ENCODE results near the gene PDE8A.

The PDE8A gene

GRCh38 chr15:85064710-85065109, 83.1 kb downstream of the PDE8A start:
- Histone ChIP-seq H3K4me3 (ENCODE audit: low read depth in 1 of 2, low read length in 2 of 2) (no peak overlapping the region), H3K4me1 (ENCODE audit: control insufficient read depth in 1 of 2, insufficient read depth in 2 of 2, low read length in 2 of 2) (peaks cover 0 to 6% of the 10 kb centered on the region in 2 donors), H3K27ac (ENCODE audit: low read length) (no peak overlapping the region), H3K36me3 (ENCODE audit: control insufficient read depth in 1 of 2, insufficient read depth in 2 of 2, low read length in 2 of 2) (peaks cover 6 to 8% of the 10 kb centered on the region in 2 donors), H3K27me3 (ENCODE audit: low read depth, low read length) (no peaks in the 10 kb centered on the region), H3K9me3 (ENCODE audit: control insufficient read depth in 1 of 2, low read length in 2 of 2) (no peaks in the 10 kb centered on the region)

GRCh38 chr15:85071061-85071460, 89.4 kb downstream of the PDE8A start:
- no peaks in the 10 kb centered on the region for H3K4me1 ChIP-seq (ENCODE audit: control insufficient read depth in 1 of 2, insufficient read depth in 2 of 2, low read length in 2 of 2)
- no peak overlapping the region for H3K4me3 ChIP-seq (ENCODE audit: low read depth in 1 of 2, low read length in 2 of 2)
- no peak overlapping the region for H3K27ac ChIP-seq (ENCODE audit: low read length)
- peaks cover 16 to 22% of the 10 kb centered on the region in 2 donors for H3K36me3 ChIP-seq (ENCODE audit: control insufficient read depth in 1 of 2, insufficient read depth in 2 of 2, low read length in 2 of 2)
- no peaks in the 10 kb centered on the region for H3K9me3 ChIP-seq (ENCODE audit: control insufficient read depth in 1 of 2, low read length in 2 of 2)
- no peaks in the 10 kb centered on the region for H3K27me3 ChIP-seq (ENCODE audit: low read depth, low read length)

- Histone ChIP-seq H3K9me3 (ENCODE audit: control insufficient read depth in 1 of 2, low read length in 2 of 2) (no peaks in the 10 kb centered on the region), H3K36me3 (ENCODE audit: control insufficient read depth in 1 of 2, insufficient read depth in 2 of 2, low read length in 2 of 2) (peaks cover 16 to 22% of the 10 kb centered on the region in 2 donors), H3K4me3 (ENCODE audit: low read depth in 1 of 2, low read length in 2 of 2) (no peak overlapping the region), H3K27ac (ENCODE audit: low read length) (no peak overlapping the region), H3K4me1 (ENCODE audit: control insufficient read depth in 1 of 2, insufficient read depth in 2 of 2, low read length in 2 of 2) (no peaks in the 10 kb centered on the region), H3K27me3 (ENCODE audit: low read depth, low read length) (no peaks in the 10 kb centered on the region)
Measured at GRCh38 chr15:85071504-85071903, 89.8 kb downstream of the PDE8A start.

- Histone ChIP-seq H3K4me3 (ENCODE audit: low read depth in 1 of 2, low read length in 2 of 2) (no peak overlapping the region), H3K4me1 (ENCODE audit: control insufficient read depth in 1 of 2, insufficient read depth in 2 of 2, low read length in 2 of 2) (no peaks in the 10 kb centered on the region), H3K9me3 (ENCODE audit: control insufficient read depth in 1 of 2, low read length in 2 of 2) (no peaks in the 10 kb centered on the region), H3K36me3 (ENCODE audit: control insufficient read depth in 1 of 2, insufficient read depth in 2 of 2, low read length in 2 of 2) (peaks cover 12 to 16% of the 10 kb centered on the region in 2 donors), H3K27me3 (ENCODE audit: low read depth, low read length) (no peaks in the 10 kb centered on the region), H3K27ac (ENCODE audit: low read length) (no peak overlapping the region)
Measured at GRCh38 chr15:85072917-85073316, 91.3 kb downstream of the PDE8A start.

GRCh38 chr15:85073556-85074194, 92.0 kb downstream of the PDE8A start:
- H3K27me3 ChIP-seq (ENCODE audit: low read depth, low read length): no peaks in the 10 kb centered on the region
- no peak overlapping the region for H3K4me3 ChIP-seq (ENCODE audit: low read depth in 1 of 2, low read length in 2 of 2)
- no peaks in the 10 kb centered on the region for H3K4me1 ChIP-seq (ENCODE audit: control insufficient read depth in 1 of 2, insufficient read depth in 2 of 2, low read length in 2 of 2)
- H3K27ac ChIP-seq (ENCODE audit: low read length): no peak overlapping the region
- no peaks in the 10 kb centered on the region for H3K9me3 ChIP-seq (ENCODE audit: control insufficient read depth in 1 of 2, low read length in 2 of 2)
- peaks cover 12 to 16% of the 10 kb centered on the region in 2 donors for H3K36me3 ChIP-seq (ENCODE audit: control insufficient read depth in 1 of 2, insufficient read depth in 2 of 2, low read length in 2 of 2)

GRCh38 chr15:85086855-85087254, 105.2 kb downstream of the PDE8A start:
- Histone ChIP-seq H3K4me1 (ENCODE audit: control insufficient read depth in 1 of 2, insufficient read depth in 2 of 2, low read length in 2 of 2) (no peaks in the 10 kb centered on the region), H3K4me3 (ENCODE audit: low read depth in 1 of 2, low read length in 2 of 2) (no peak overlapping the region), H3K9me3 (ENCODE audit: control insufficient read depth in 1 of 2, low read length in 2 of 2) (no peaks in the 10 kb centered on the region), H3K36me3 (ENCODE audit: control insufficient read depth in 1 of 2, insufficient read depth in 2 of 2, low read length in 2 of 2) (peaks cover 31 to 34% of the 10 kb centered on the region in 2 donors), H3K27me3 (ENCODE audit: low read depth, low read length) (no peaks in the 10 kb centered on the region), H3K27ac (ENCODE audit: low read length) (no peak overlapping the region)

GRCh38 chr15:85088300-85088699, 106.6 kb downstream of the PDE8A start:
- Histone ChIP-seq H3K36me3 (ENCODE audit: control insufficient read depth in 1 of 2, insufficient read depth in 2 of 2, low read length in 2 of 2) (peaks cover 37 to 44% of the 10 kb centered on the region in 2 donors), H3K9me3 (ENCODE audit: control insufficient read depth in 1 of 2, low read length in 2 of 2) (no peaks in the 10 kb centered on the region), H3K27me3 (ENCODE audit: low read depth, low read length) (no peaks in the 10 kb centered on the region), H3K27ac (ENCODE audit: low read length) (no peak overlapping the region), H3K4me3 (ENCODE audit: low read depth in 1 of 2, low read length in 2 of 2) (no peak overlapping the region), H3K4me1 (ENCODE audit: control insufficient read depth in 1 of 2, insufficient read depth in 2 of 2, low read length in 2 of 2) (no peaks in the 10 kb centered on the region)

GRCh38 chr15:85089929-85090597, 108.4 kb downstream of the PDE8A start:
- Histone ChIP-seq H3K9me3 (ENCODE audit: control insufficient read depth in 1 of 2, low read length in 2 of 2) (no peaks in the 10 kb centered on the region), H3K27ac (ENCODE audit: low read length) (no peak overlapping the region), H3K4me3 (ENCODE audit: low read depth in 1 of 2, low read length in 2 of 2) (no peak overlapping the region), H3K4me1 (ENCODE audit: control insufficient read depth in 1 of 2, insufficient read depth in 2 of 2, low read length in 2 of 2) (no peaks in the 10 kb centered on the region), H3K36me3 (ENCODE audit: control insufficient read depth in 1 of 2, insufficient read depth in 2 of 2, low read length in 2 of 2) (peaks cover 30 to 45% of the 10 kb centered on the region in 2 donors), H3K27me3 (ENCODE audit: low read depth, low read length) (no peaks in the 10 kb centered on the region)

- Histone ChIP-seq H3K27me3 (ENCODE audit: low read depth, low read length) (no peaks in the 10 kb centered on the region), H3K4me3 (ENCODE audit: low read depth in 1 of 2, low read length in 2 of 2) (no peak overlapping the region), H3K36me3 (ENCODE audit: control insufficient read depth in 1 of 2, insufficient read depth in 2 of 2, low read length in 2 of 2) (peaks cover 29 to 40% of the 10 kb centered on the region in 2 donors), H3K9me3 (ENCODE audit: control insufficient read depth in 1 of 2, low read length in 2 of 2) (no peaks in the 10 kb centered on the region), H3K27ac (ENCODE audit: low read length) (no peak overlapping the region), H3K4me1 (ENCODE audit: control insufficient read depth in 1 of 2, insufficient read depth in 2 of 2, low read length in 2 of 2) (no peaks in the 10 kb centered on the region)
Measured at GRCh38 chr15:85091990-85092389, 110.3 kb downstream of the PDE8A start.

GRCh38 chr15:85094685-85095084, 113.0 kb downstream of the PDE8A start:
- Histone ChIP-seq H3K4me3 (ENCODE audit: low read depth in 1 of 2, low read length in 2 of 2) (no peak overlapping the region), H3K9me3 (ENCODE audit: control insufficient read depth in 1 of 2, low read length in 2 of 2) (no peaks in the 10 kb centered on the region), H3K27ac (ENCODE audit: low read length) (no peak overlapping the region), H3K4me1 (ENCODE audit: control insufficient read depth in 1 of 2, insufficient read depth in 2 of 2, low read length in 2 of 2) (no peaks in the 10 kb centered on the region), H3K36me3 (ENCODE audit: control insufficient read depth in 1 of 2, insufficient read depth in 2 of 2, low read length in 2 of 2) (peaks cover 29 to 35% of the 10 kb centered on the region in 2 donors), H3K27me3 (ENCODE audit: low read depth, low read length) (no peaks in the 10 kb centered on the region)

GRCh38 chr15:85095566-85095965, 113.9 kb downstream of the PDE8A start:
- Histone ChIP-seq H3K36me3 (ENCODE audit: control insufficient read depth in 1 of 2, insufficient read depth in 2 of 2, low read length in 2 of 2) (peaks cover 25 to 43% of the 10 kb centered on the region in 2 donors), H3K4me1 (ENCODE audit: control insufficient read depth in 1 of 2, insufficient read depth in 2 of 2, low read length in 2 of 2) (no peaks in the 10 kb centered on the region), H3K27me3 (ENCODE audit: low read depth, low read length) (no peaks in the 10 kb centered on the region), H3K4me3 (ENCODE audit: low read depth in 1 of 2, low read length in 2 of 2) (no peak overlapping the region), H3K9me3 (ENCODE audit: control insufficient read depth in 1 of 2, low read length in 2 of 2) (no peaks in the 10 kb centered on the region), H3K27ac (ENCODE audit: low read length) (no peak overlapping the region)

All from muscle layer of duodenum (tissue), 2 donors.